WI38 (cell line): ENCODE results near the gene AGAP1.

ENCODE experiments used
- H3K4me3 ChIP-seq: 2 replicates; pipeline ENCODE4 v1.5.1; 2011; ENCODE audit warnings: low read depth, mild to moderate bottlenecking, control low read depth, low read length
- TF ChIP-seq, protein P1 (sequence below): IDR thresholded peaks from 2 replicates; pipeline ENCODE4 v1.5.1; 2012; ENCODE audit warnings: low read depth, mild to moderate bottlenecking, control low read depth, low read length

Gene AGAP1

DNA sequence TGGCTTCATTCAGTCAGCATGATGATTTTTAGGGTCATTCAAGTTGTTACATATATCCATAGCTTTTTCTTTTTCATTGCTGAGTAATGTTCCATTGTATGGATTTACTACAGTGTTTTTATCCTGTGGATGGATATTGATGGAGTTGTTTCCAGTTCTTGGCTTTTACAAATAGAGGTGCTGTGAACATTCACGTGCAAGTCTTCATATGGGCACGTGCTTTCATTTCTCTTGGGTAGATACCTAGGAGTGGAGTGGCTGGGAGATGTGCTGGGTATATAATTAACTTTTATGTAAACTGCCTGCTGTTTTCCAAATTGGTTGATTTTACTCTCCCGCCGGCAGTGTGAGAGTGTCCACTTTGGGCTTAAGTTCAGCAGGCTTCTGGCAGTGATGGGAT is 16.5 kb downstream of the AGAP1 start:
- TF ChIP-seq, protein P1, sequence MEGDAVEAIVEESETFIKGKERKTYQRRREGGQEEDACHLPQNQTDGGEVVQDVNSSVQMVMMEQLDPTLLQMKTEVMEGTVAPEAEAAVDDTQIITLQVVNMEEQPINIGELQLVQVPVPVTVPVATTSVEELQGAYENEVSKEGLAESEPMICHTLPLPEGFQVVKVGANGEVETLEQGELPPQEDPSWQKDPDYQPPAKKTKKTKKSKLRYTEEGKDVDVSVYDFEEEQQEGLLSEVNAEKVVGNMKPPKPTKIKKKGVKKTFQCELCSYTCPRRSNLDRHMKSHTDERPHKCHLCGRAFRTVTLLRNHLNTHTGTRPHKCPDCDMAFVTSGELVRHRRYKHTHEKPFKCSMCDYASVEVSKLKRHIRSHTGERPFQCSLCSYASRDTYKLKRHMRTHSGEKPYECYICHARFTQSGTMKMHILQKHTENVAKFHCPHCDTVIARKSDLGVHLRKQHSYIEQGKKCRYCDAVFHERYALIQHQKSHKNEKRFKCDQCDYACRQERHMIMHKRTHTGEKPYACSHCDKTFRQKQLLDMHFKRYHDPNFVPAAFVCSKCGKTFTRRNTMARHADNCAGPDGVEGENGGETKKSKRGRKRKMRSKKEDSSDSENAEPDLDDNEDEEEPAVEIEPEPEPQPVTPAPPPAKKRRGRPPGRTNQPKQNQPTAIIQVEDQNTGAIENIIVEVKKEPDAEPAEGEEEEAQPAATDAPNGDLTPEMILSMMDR, result no peak
- no peak overlapping the region for H3K4me3 ChIP-seq

DNA sequence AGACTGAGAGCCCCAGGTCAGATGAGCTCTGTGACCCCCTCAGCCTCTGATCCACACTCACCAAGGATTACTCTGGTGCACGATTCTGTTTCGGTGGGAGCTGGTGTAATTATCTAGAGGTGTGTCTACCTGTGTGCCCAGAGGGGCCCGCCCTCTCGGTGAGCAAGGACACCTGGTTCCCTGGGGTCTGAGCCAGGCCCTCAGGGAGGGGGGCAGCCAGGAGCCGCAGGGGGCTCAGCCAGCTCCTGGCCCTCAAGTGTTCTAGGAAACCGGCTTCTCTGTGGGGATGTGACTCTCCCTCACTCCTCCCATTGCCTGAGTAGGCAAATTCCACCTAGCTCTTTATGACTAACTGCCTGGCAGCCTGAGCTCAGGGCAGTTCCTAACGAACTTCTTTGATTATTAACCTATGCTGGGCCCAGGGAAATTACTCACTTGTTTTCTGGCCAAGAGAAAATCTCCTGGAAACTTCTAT is 17.4 kb downstream of the AGAP1 start:
- H3K4me3 ChIP-seq, result no peak overlapping the region
- TF ChIP-seq, protein P1, result no peak

DNA sequence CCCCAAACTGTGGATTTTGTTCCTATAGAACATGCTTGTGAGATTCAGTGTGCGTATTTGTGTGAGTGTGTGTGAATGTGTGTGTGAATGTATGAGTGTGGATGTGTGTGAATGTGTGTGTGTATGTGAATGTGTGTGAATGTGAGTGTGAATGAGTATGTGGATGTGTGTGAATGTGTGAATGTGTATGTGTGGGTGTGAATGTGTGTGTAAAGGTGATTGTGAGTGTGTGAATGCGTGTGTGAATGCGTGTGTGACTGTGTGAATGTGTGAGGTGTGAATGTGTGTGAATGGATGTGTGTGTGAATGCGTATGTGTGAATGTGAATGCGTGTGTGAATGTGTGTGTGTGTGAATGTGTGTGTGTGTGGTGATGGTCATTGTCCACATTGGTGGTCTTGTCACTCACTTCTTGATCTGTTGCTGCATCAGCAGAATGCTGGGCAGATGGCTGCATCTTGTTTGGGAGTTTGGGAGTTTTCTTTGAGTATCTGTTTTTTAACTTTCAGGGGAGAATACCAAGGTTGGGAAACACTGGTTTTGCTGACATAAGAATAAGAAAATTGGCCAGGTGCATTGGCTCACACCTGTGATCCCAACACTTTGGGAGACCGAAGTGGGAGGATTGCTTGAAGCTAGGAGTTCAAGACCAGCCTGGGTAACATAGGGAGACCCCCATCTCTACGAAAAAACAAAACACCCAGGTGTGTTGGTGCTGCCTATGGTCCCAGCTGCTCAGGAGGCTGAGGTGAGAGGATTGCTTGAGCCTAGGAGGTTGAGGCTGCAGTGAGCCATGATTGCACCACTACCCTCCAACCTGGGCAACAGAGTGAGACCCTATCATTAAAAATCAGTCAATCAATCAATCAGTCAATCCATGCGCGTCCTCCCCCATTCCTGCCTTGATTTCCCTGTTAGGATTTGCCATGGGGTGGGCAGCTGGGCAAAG is 18.2 kb downstream of the AGAP1 start:
- no peak overlapping the region for H3K4me3 ChIP-seq

DNA sequence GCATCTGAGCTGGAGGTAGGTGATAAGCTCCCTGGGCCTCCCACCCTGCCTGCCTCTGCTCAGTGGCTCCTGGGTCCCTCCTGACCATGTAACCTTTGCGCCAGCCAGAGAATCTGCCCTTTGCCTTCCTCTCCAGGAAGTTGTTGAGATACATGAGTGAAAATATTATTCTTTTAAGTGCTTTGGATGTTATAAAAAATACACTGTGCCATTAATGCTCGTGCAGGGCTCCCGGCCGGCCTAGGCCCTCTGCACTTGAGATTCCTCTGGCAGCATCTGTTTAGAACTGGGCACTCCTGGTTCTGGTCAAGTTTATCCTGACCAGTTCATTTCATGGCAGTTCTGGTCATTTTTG is 18.8 kb downstream of the AGAP1 start:
- TF ChIP-seq, protein P1, result no peak
- no peak overlapping the region for H3K4me3 ChIP-seq

More for the DNA sequence above, 18.2 kb downstream of the AGAP1 start:
- TF ChIP-seq, protein P1, result no peak

DNA sequence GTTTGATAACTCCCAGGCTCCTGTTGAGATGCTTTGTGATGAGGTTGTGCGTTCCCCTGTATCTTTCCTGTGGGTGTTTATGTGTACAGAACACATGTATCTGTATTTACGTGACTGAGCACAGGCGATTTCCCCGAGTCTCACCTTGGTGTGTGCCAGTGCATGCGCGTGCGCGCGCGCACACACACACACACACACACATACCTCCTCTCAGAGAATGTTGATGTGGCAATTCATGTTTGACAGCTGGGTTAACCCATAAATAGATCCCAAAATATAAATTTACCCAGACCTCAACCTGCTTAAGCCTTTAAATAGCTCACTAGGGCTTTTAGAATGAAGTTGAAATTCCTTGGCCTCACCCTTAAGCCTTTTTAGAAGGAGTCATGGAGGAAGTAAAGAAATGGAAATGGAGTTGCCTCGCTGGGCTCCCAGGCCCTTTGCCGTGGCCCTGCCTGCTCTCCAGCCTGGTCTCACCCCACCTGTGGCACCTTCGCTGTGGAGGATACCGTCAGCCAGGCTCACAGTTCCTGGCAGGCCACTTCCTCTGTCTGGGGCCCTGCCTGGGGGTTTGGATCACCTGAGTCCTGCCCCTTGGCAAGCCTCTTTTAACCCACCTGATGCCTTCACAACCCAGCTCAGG is 20.3 kb downstream of the AGAP1 start:
- TF ChIP-seq, protein P1, result no peak
- no peak overlapping the region for H3K4me3 ChIP-seq

DNA sequence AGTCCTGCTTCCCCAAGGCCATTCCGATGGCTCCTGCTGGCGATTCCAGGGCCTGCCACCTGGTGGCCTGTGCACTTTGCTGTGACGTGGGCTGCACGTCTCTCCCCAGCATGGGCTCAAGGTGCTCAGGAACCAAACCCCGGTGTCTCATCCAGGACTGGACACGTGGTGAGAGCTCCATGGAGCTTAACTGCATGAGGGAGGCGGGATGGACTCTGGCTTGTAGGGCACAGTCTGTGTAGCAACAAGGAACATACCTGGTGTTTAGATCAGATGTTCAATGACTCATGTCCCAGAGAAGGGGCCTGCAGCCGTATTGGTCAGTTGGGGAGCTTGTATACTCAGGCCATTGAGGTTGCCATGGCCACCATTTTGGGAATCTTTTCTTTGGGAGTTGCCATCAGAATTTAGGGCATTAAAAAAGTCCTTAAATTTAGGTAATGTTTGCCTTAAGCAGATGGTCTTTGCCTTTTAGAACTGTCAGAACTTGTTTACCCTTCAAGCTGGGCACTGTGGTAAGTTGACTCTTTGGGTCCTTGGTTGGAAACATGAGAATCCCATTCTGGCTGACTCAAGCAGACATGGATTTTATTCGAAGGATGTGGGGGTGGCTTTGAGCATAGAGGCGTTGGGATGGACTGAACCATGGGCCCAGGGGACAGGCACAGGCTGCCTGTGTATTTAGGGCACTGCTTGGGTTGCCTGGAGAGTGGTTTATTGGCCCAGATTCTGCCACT is 21.0 kb downstream of the AGAP1 start:
- TF ChIP-seq, protein P1, result no peak
- H3K4me3 ChIP-seq, result no peak overlapping the region
